ENCODE measurements around the gene NHSL1. TPM values are rescaled to one million over a fixed set of nuclear protein-coding genes. Genes with fewer than 3 reads are reported as not detected.

The NHSL1 gene
- total and polyA plus RNA-seq, 9 of the 15 experiments (the other 6 are each of a cell fraction or from before 2014, with no cell fraction given), result 0.09 to 0.20 TPM; not detected in 7

GRCh38 chr6:138464085-138464484 is 35.2 kb downstream of the NHSL1 start:
- H3K27ac ChIP-seq (ENCODE audit: extremely low read depth, low read depth, low read length), result no peak overlapping the region
- H3K4me1 ChIP-seq (replicated peaks in 1 of 2; ENCODE audit: control insufficient read depth in 2 of 2, insufficient read depth in 2 of 2, low read length in 2 of 2), result peaks cover 0 to 5% of the 10 kb centered on the region in 2 experiments; a peak in 2 of 5 replicates
- no peak overlapping the region for H3K4me2 ChIP-seq (ENCODE audit: insufficient read depth, low read length)
- in situ Hi-C loops (cut with MboI) (no loop called here), intact Hi-C loops (cut with micrococcal nuclease) (no loop called here)
- BruUV-seq (replicated peaks), result no TSS peak
- CTCF ChIA-PET (ENCODE audit: low intra/inter-chr PET ratio), result no interaction called here
- DNase-seq (ENCODE audit: extremely low read depth in 1 of 4, low spot score in 3 of 4) (no peak), FAIRE-seq (no peak), ATAC-seq (peak; percentile 32; the same call in 2 of the 3 replicates)
- TF ChIP-seq PTRF (tag; IDR thresholded peaks at IDR 0.05), result no peak
- no peak for TF ChIP-seq MXI1 (IDR thresholded peaks at IDR 0.05; ENCODE audit: low read depth, low read length)
- peak; percentile 49; the same call in 1 of the 2 replicates for TF ChIP-seq GATA2 (CRISPR knock-in tag; IDR thresholded peaks at IDR 0.05)
- no peak for TF ChIP-seq EGR1 (conservative IDR thresholded peaks at IDR 0.05)
- TF ChIP-seq RCOR1 (IDR thresholded peaks at IDR 0.05; ENCODE audit: borderline replicate concordance in 1 of 2, low read depth in 2 of 2, low read length in 2 of 2), result no peak
- H3K79me2 ChIP-seq (ENCODE audit: control insufficient read depth, insufficient read depth, low read length), result no peaks in the 10 kb centered on the region
- H3K9me3 ChIP-seq (replicated peaks; ENCODE audit: control insufficient read depth, insufficient read depth, low read depth, low read length), result no peaks in the 10 kb centered on the region
- H4K20me1 ChIP-seq (replicated peaks; ENCODE audit: control insufficient read depth, insufficient read depth, low read length), result no peaks in the 10 kb centered on the region
- no peaks in the 10 kb centered on the region for H3K9me1 ChIP-seq (ENCODE audit: control insufficient read depth, insufficient read depth, low read length)
- H3K27me3 ChIP-seq (ENCODE audit: control insufficient read depth in 2 of 2, insufficient read depth in 2 of 2, low read length in 2 of 2), result peaks cover 16 to 28% of the 10 kb centered on the region in 2 experiments; a peak in 4 of 5 replicates
- H2AFZ ChIP-seq (ENCODE audit: low read depth, low read length), result peak overlapping the region; percentile 57; the same call in 1 of the 2 replicates
- no peak overlapping the region for H3K4me3 ChIP-seq
- no peaks in the 10 kb centered on the region for H3K36me3 ChIP-seq (ENCODE audit: control insufficient read depth, insufficient read depth, low read length)
- POLR2A ChIA-PET, result interaction anchor here (0.6 to 0.8 kb wide), 3 partner anchors 8 to 790 kb away, joined by 3 read pairs; no protein-coding TSS in a partner anchor
- H3K9ac ChIP-seq (ENCODE audit: insufficient read depth in 1 of 2, low read depth in 2 of 2, low read length in 2 of 2), result 0 out of 4 replicates have a peak overlapping the region, but pooled peaks of 1 of the 2 experiments have one; percentile 36
- 1% methylated on average over 20 of the region's 20 CpGs for WGBS (ENCODE audit: insufficient coverage, low coverage, missing lambda C conversion rate)

GRCh38 chr6:138461647-138462046 is 37.6 kb downstream of the NHSL1 start:
- H3K4me3 ChIP-seq, result no peak overlapping the region
- ATAC-seq (no peak), DNase-seq (ENCODE audit: extremely low read depth in 1 of 4, low spot score in 3 of 4) (no peak), FAIRE-seq (no peak)
- H3K27ac ChIP-seq (ENCODE audit: extremely low read depth, low read depth, low read length), result no peak overlapping the region
- H2AFZ ChIP-seq (ENCODE audit: low read depth, low read length), result no peak overlapping the region
- no peak overlapping the region for H3K4me2 ChIP-seq (ENCODE audit: insufficient read depth, low read length)
- no peaks in the 10 kb centered on the region for H4K20me1 ChIP-seq (replicated peaks; ENCODE audit: control insufficient read depth, insufficient read depth, low read length)
- H3K9me3 ChIP-seq (replicated peaks; ENCODE audit: control insufficient read depth, insufficient read depth, low read depth, low read length), result no peaks in the 10 kb centered on the region
- CTCF ChIA-PET (ENCODE audit: low intra/inter-chr PET ratio), result no interaction called here
- no peaks in the 10 kb centered on the region for H3K36me3 ChIP-seq (ENCODE audit: control insufficient read depth, insufficient read depth, low read length)
- intact Hi-C loops (cut with micrococcal nuclease), result no loop called here
- H3K9me1 ChIP-seq (ENCODE audit: control insufficient read depth, insufficient read depth, low read length), result no peaks in the 10 kb centered on the region
- peaks cover 9 to 24% of the 10 kb centered on the region in 2 experiments; a peak in 3 of 5 replicates for H3K27me3 ChIP-seq (ENCODE audit: control insufficient read depth in 2 of 2, insufficient read depth in 2 of 2, low read length in 2 of 2)
- H3K4me1 ChIP-seq (replicated peaks in 1 of 2; ENCODE audit: control insufficient read depth in 2 of 2, insufficient read depth in 2 of 2, low read length in 2 of 2), result peaks cover 0 to 5% of the 10 kb centered on the region in 2 experiments; a peak in 2 of 5 replicates
- BruUV-seq (replicated peaks), result no TSS peak
- no peaks in the 10 kb centered on the region for H3K79me2 ChIP-seq (ENCODE audit: control insufficient read depth, insufficient read depth, low read length)
- WGBS (ENCODE audit: insufficient coverage, low coverage, missing lambda C conversion rate), result 0% methylated on average over 1 of the region's 1 CpG
- in situ Hi-C loops (cut with MboI), result no loop called here
- no peak overlapping the region for H3K9ac ChIP-seq (ENCODE audit: insufficient read depth in 1 of 2, low read depth in 2 of 2, low read length in 2 of 2)
- POLR2A ChIA-PET, result no interaction called here
- no peak for TF ChIP-seq TSC22D4 (tag; IDR thresholded peaks at IDR 0.05)
- TF ChIP-seq MTA2 (IDR thresholded peaks at IDR 0.05; ENCODE audit: low read depth), result no peak
- no peak for TF ChIP-seq ZNF79 (CRISPR knock-in tag; IDR thresholded peaks at IDR 0.05; ENCODE audit: low read depth)
- TF ChIP-seq CEBPB (tag; IDR thresholded peaks at IDR 0.05), result peak; percentile 48
- TF ChIP-seq TGIF2 (CRISPR knock-in tag; IDR thresholded peaks at IDR 0.05), result no peak
- no peak for TF ChIP-seq MBD1 (CRISPR knock-in tag; IDR thresholded peaks at IDR 0.05)
- TF ChIP-seq HMG20B (CRISPR knock-in tag; IDR thresholded peaks at IDR 0.05), result no peak
- TF ChIP-seq USF1 (CRISPR knock-in tag; IDR thresholded peaks at IDR 0.05), result no peak
- no peak for TF ChIP-seq CEBPG (CRISPR knock-in tag; IDR thresholded peaks at IDR 0.05)
- TF ChIP-seq CEBPG (tag; conservative IDR thresholded peaks at IDR 0.05 in 1 of 2, IDR thresholded peaks at IDR 0.05 in 1 of 2), result peak; percentile 40 to 69; a peak in 3 of 4 replicates
- no peak for TF ChIP-seq KDM2B (CRISPR knock-in tag; IDR thresholded peaks at IDR 0.05)

Measured in K562 (cell line).